ENCODE measurements around the gene RANBP1.

RANBP1 gene

DNA sequence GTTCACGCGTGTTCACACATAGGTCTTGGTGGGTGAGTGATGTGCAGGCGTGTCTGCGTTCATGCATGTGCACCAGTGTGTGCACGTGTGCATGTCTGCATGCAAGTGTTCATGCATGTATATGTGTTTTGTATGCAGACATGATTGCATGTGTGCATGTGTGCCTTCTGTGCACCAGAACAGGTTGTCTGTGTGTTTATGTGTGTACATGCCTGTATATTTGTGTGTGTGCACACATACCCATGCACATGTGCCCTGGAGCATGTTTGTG is 20.6 kb downstream of the RANBP1 start:
- no peaks in the 10 kb centered on the region; the same call in 1 of the 2 replicates for H3K36me3 ChIP-seq
- no peak overlapping the region for H3K27ac ChIP-seq
- H3K4me3 ChIP-seq (ENCODE audit: low read depth, low read length) = no peak overlapping the region
- DNase-seq = no peak
- TF ChIP-seq, protein P1, sequence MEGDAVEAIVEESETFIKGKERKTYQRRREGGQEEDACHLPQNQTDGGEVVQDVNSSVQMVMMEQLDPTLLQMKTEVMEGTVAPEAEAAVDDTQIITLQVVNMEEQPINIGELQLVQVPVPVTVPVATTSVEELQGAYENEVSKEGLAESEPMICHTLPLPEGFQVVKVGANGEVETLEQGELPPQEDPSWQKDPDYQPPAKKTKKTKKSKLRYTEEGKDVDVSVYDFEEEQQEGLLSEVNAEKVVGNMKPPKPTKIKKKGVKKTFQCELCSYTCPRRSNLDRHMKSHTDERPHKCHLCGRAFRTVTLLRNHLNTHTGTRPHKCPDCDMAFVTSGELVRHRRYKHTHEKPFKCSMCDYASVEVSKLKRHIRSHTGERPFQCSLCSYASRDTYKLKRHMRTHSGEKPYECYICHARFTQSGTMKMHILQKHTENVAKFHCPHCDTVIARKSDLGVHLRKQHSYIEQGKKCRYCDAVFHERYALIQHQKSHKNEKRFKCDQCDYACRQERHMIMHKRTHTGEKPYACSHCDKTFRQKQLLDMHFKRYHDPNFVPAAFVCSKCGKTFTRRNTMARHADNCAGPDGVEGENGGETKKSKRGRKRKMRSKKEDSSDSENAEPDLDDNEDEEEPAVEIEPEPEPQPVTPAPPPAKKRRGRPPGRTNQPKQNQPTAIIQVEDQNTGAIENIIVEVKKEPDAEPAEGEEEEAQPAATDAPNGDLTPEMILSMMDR (IDR thresholded peaks at IDR 0.05; ENCODE audit: low read depth, low read length) = no peak
- no peaks in the 10 kb centered on the region for H3K27me3 ChIP-seq (ENCODE audit: insufficient read depth, low read depth, severe bottlenecking)
- H3K9me3 ChIP-seq (ENCODE audit: severe bottlenecking) = no peaks in the 10 kb centered on the region

DNA sequence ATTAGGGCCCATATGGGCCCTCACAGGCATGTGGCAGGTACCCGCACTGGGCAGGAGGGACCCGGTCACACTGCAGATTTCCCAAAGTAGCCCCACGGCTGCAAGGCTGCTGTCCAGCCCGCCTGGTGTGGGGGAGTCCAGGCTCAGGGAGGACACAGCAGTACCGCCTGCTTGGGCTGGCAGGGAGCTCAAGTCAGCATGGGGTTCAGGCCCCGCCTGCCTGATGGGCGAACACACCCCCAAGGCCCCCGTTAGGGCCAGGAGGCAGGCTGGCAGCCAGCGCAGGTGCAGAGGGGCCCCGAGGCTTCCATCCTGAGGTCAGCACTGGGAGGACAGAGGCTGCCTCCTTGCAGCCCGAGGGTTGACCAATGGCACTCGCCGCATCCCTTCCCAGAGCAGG is 21.2 kb downstream of the RANBP1 start:
- H3K27me3 ChIP-seq (ENCODE audit: insufficient read depth, low read depth, severe bottlenecking) = no peaks in the 10 kb centered on the region
- no peak overlapping the region for H3K27ac ChIP-seq
- H3K9me3 ChIP-seq (ENCODE audit: severe bottlenecking) = no peaks in the 10 kb centered on the region
- TF ChIP-seq, protein P1 (IDR thresholded peaks at IDR 0.05; ENCODE audit: low read depth, low read length) = no peak
- H3K36me3 ChIP-seq = no peaks in the 10 kb centered on the region; the same call in 1 of the 2 replicates
- DNase-seq = no peak
- no peak overlapping the region for H3K4me3 ChIP-seq (ENCODE audit: low read depth, low read length)

DNA sequence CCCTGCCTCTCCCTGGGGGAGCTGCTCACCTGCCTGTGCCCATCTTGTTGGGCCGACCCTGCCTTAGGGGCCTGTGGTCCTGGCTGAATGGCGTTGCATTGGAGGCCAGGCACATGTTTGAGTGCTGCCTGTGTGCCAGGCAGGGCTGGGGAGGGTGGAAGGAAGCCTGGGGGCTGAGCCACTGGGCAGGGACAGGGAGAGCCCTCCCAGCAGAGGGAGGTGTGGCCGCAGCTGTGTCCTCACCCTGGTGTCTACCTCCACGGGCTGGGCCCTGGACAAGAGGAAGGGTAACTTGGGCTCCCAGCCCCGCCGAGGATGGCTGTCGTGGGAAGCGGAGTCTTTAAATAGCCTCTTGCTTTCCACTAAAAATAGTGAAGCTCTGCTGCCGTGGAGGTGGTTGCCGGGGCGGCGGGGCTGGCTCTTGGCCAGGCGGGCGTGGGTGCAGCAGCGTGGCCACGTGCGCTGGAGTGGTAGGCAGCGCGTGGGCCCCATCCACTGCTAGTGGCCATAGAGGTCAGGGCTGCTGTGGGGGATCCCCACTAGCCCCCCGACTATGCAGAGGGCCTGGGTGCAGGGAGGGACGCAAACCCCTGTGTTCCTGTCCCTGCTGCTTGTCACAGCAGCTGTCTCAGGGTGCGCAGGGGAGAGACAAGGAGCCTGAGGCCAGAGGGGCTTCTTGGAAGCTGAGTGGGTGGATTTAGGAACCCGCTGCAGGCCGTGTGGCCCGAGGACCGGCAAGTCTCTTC is 21.9 kb downstream of the RANBP1 start:
- H3K4me3 ChIP-seq (ENCODE audit: low read depth, low read length) = no peak overlapping the region
- no peaks in the 10 kb centered on the region for H3K27me3 ChIP-seq (ENCODE audit: insufficient read depth, low read depth, severe bottlenecking)
- no peak for DNase-seq
- no peaks in the 10 kb centered on the region for H3K9me3 ChIP-seq (ENCODE audit: severe bottlenecking)
- no peaks in the 10 kb centered on the region; the same call in 1 of the 2 replicates for H3K36me3 ChIP-seq
- H3K27ac ChIP-seq = no peak overlapping the region
- TF ChIP-seq, protein P1 (IDR thresholded peaks at IDR 0.05; ENCODE audit: low read depth, low read length) = no peak

DNA sequence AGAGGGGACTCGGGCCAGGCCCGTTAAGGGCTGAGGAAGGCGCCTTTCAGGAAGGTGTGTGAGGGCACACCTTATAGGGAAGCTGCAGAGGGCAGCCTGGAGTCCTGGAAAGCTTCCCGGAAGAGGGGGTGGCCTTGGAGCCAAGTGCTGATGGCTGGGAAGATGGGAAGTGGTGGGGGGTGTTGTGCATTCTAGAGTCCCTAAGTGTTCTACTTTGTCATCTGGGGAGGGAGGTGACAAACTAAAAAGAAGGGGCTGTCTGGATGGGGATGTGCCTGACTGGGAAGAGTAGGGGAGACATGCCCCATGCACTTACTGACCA is 22.5 kb downstream of the RANBP1 start:
- Histone ChIP-seq H3K9me3 (ENCODE audit: severe bottlenecking) (no peaks in the 10 kb centered on the region), H3K27me3 (ENCODE audit: insufficient read depth, low read depth, severe bottlenecking) (no peaks in the 10 kb centered on the region), H3K4me3 (ENCODE audit: low read depth, low read length) (no peak overlapping the region), H3K36me3 (no peaks in the 10 kb centered on the region; the same call in 1 of the 2 replicates), H3K27ac (no peak overlapping the region)
- DNase-seq = no peak
- TF ChIP-seq, protein P1 (IDR thresholded peaks at IDR 0.05; ENCODE audit: low read depth, low read length) = no peak

DNA sequence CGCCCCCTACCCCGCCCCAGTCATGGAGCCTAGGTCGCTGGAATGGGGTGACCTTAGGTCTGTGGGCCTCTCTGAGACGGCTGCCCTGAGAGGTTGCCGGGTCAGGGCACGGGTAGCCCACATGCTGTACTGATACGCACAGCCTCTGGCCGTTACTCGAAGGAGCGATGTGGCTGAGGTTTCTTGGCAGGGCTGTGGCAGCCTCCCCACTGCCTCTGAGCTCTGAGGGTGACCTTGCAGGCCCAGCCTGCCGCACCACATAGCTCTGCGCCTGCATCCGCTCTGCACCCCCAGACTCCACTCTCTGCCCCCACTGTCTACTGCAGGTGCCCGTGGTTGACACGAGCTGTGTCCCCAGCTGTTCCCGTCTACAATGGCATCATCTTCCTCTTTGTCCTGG is 23.0 kb downstream of the RANBP1 start:
- no peaks in the 10 kb centered on the region; the same call in 1 of the 2 replicates for H3K36me3 ChIP-seq
- TF ChIP-seq, protein P1 (IDR thresholded peaks at IDR 0.05; ENCODE audit: low read depth, low read length) = no peak
- no peak for DNase-seq

More for the DNA sequence above, 23.0 kb downstream of the RANBP1 start:
- no peak overlapping the region for H3K4me3 ChIP-seq (ENCODE audit: low read depth, low read length)
- H3K9me3 ChIP-seq (ENCODE audit: severe bottlenecking) = no peaks in the 10 kb centered on the region
- no peaks in the 10 kb centered on the region for H3K27me3 ChIP-seq (ENCODE audit: insufficient read depth, low read depth, severe bottlenecking)
- no peak overlapping the region for H3K27ac ChIP-seq

All from WERI-Rb-1 (cell line).